PC-3 (cell line): Measurements from ENCODE around the gene TEX2. TPM values are rescaled to one million over a fixed set of nuclear protein-coding genes. Genes with fewer than 3 reads are reported as not detected.
"Not testable (repeated sequence)": the region's sequence is repeated elsewhere in the genome, so short reads cannot be mapped to it uniquely, and the experiment has no call there.

Experiments
- ATAC-seq: fragments of 200-7000 bp; cut with Tn5 transposase; 2 replicates; pipeline ENCODE4 v1.9.1; 2020; ENCODE audit warnings: mild to moderate bottlenecking, moderate library complexity
- BruUV-seq: library from RNA; stranded (reverse); fragments of 400-500 nt; replicated peaks from 2 replicates; lab custom pipeline; 2021; lab: Mats Ljungman, UMichigan
- CTCF ChIA-PET: fragments of 300-600 bp; sonication (Branson Sonifier 250); formaldehyde crosslinking; loops from one replicate; lab custom pipeline; 2022; ENCODE audit warnings: antibody characterized with exemption; lab: Charles Lee
- POLR2A ChIA-PET: fragments of 300-600 bp; sonication (Branson Sonifier 250); formaldehyde crosslinking; loops from one replicate; lab custom pipeline; 2022; ENCODE audit warnings: antibody characterized with exemption; ENCODE audit not compliant: unreplicated experiment; lab: Charles Lee
- DNase-seq: peaks from one replicate; pipeline ENCODE4 v3.0.0-alpha.2; 2015
- H2AFZ ChIP-seq: fragments of 300-600 bp; sonication (generic); 2 replicates; pipeline ENCODE4 v1.6.0; 2016; ENCODE audit warnings: antibody characterized with exemption, low read length
- H3F3A ChIP-seq: fragments of 300-600 bp; sonication (generic); one replicate; pipeline ENCODE4 v1.6.0; 2017; ENCODE audit warnings: antibody characterized with exemption, low read length, control low read depth, mild to moderate bottlenecking; ENCODE audit not compliant: unreplicated experiment
- H3K27ac ChIP-seq: fragments of 300-600 bp; sonication (generic); 2 replicates; pipeline ENCODE4 v1.5.1; 2016; ENCODE audit warnings: mild to moderate bottlenecking, low read length
- H3K27me3 ChIP-seq: fragments of 300-600 bp; sonication (generic); 2 replicates; pipeline ENCODE4 v1.6.1; 2016; ENCODE audit warnings: low read length, mixed read lengths
- H3K36me3 ChIP-seq: fragments of 300-600 bp; sonication (generic); 2 replicates; pipeline ENCODE4 v1.6.1; 2016; ENCODE audit warnings: low read depth, mixed run types, low read length, mixed read lengths
- H3K4me1 ChIP-seq: fragments of 300-600 bp; sonication (generic); 2 replicates; pipeline ENCODE4 v1.5.1; 2016; ENCODE audit warnings: low read length; ENCODE audit not compliant: insufficient read depth
- H3K4me2 ChIP-seq: fragments of 300-600 bp; sonication (generic); 2 replicates; pipeline ENCODE4 v1.6.0; 2016; ENCODE audit warnings: low read length
- H3K4me3 ChIP-seq: fragments of 300-600 bp; sonication (generic); 2 replicates; pipeline ENCODE4 v1.5.1; 2016; ENCODE audit warnings: mild to moderate bottlenecking, low read length, mixed read lengths
- H3K79me2 ChIP-seq: fragments of 300-600 bp; sonication (generic); 2 replicates; pipeline ENCODE4 v1.6.1; 2017; ENCODE audit warnings: low read length, mixed read lengths
- H3K9ac ChIP-seq: fragments of 300-600 bp; sonication (generic); 2 replicates; pipeline ENCODE4 v1.6.0; 2016; ENCODE audit warnings: mild to moderate bottlenecking, low read length
- H3K9me2 ChIP-seq: fragments of 300-600 bp; sonication (generic); replicated peaks from 2 replicates; pipeline ENCODE4 v1.6.1; 2016; ENCODE audit warnings: mixed run types, low read length, mixed read lengths
- H3K9me3 ChIP-seq: fragments of 300-600 bp; sonication (generic); 2 replicates; pipeline ENCODE4 v1.6.1; 2016; ENCODE audit warnings: low read length, mixed read lengths
- H4K20me1 ChIP-seq: fragments of 300-600 bp; sonication (generic); 2 replicates; pipeline ENCODE4 v1.6.1; 2016; ENCODE audit warnings: low read length, mixed read lengths
- CTCF ChIP-seq: fragments of 300-600 bp; sonication (generic); conservative IDR thresholded peaks from 2 replicates; pipeline ENCODE4 v1.5.1; 2017; ENCODE audit warnings: antibody characterized with exemption, low read depth, mild to moderate bottlenecking, low read length
- EZH2 ChIP-seq: fragments of 300-600 bp; sonication (generic); IDR thresholded peaks from one replicate; pipeline ENCODE4 v1.6.1; 2017; ENCODE audit warnings: antibody characterized with exemption, mild to moderate bottlenecking, low read length; ENCODE audit not compliant: unreplicated experiment
- EZH2phosphoT487 ChIP-seq: fragments of 300-600 bp; sonication (generic); IDR thresholded peaks from 2 replicates; pipeline ENCODE4 v1.6.1; 2018; ENCODE audit warnings: mild to moderate bottlenecking, antibody characterized with exemption, low read length, borderline replicate concordance
- intact Hi-C: fragments of 100-400 bp; cut with micrococcal nuclease; formaldehyde crosslinking; loops from 2 replicates; pipeline ENCODE4 v1.9.0; 2023
- total RNA-seq: library from RNA; depleted of rRNA; stranded (reverse); fragments of >200 nt; gene quantifications from 2 replicates; pipeline ENCODE4 v1.2.3, GENCODE V29; 2014

TEX2 gene
- total RNA-seq, 1 experiment from 2014 or later, result 44.2 TPM

GRCh38 chr17:64124609-64125008, 138.5 kb downstream of the TEX2 start:
- H3K4me1 ChIP-seq, result peaks cover 36% of the 10 kb centered on the region
- POLR2A ChIA-PET, result no interaction called here
- CTCF ChIA-PET, result no interaction called here

GRCh38 chr17:64123114-64123513, 139.9 kb downstream of the TEX2 start:
- H3K4me2 ChIP-seq, result no peak overlapping the region
- H3F3A ChIP-seq, result no peaks in the 10 kb centered on the region
- no peaks in the 10 kb centered on the region for H3K36me3 ChIP-seq
- H3K27me3 ChIP-seq, result no peaks in the 10 kb centered on the region
- ATAC-seq (no peak), DNase-seq (no peak)
- ChIA-PET CTCF (interaction anchor here (0.6 kb wide), 1 partner anchor 93 kb away, joined by 4 read pairs; no protein-coding TSS in a partner anchor), POLR2A (interaction anchor here (0.7 kb wide), 1 partner anchor 108 kb away, joined by 4 read pairs; no protein-coding TSS in a partner anchor)
- H3K9ac ChIP-seq, result no peak overlapping the region
- intact Hi-C loops, result no loop called here
- H3K27ac ChIP-seq, result no peak overlapping the region
- no peak overlapping the region for H3K4me3 ChIP-seq
- H3K9me2 ChIP-seq, result no peaks in the 10 kb centered on the region; the same call in 1 of the 2 replicates
- H4K20me1 ChIP-seq, result peaks cover 31% of the 10 kb centered on the region
- no TSS peak for BruUV-seq
- peaks cover 79% of the 10 kb centered on the region for H3K79me2 ChIP-seq
- H2AFZ ChIP-seq, result no peak overlapping the region
- H3K4me1 ChIP-seq, result peaks cover 30% of the 10 kb centered on the region
- TF ChIP-seq EZH2, result no peak
- no peak for TF ChIP-seq EZH2phosphoT487
- TF ChIP-seq CTCF, result no peak
- no peaks in the 10 kb centered on the region for H3K9me3 ChIP-seq

More at GRCh38 chr17:64124609-64125008, 138.5 kb downstream of the TEX2 start:
- H3K27me3 ChIP-seq, result no peaks in the 10 kb centered on the region
- TF ChIP-seq CTCF, result no peak
- TF ChIP-seq EZH2, result no peak
- no peak for TF ChIP-seq EZH2phosphoT487
- no TSS peak for BruUV-seq
- no peak overlapping the region for H3K4me2 ChIP-seq
- H3K36me3 ChIP-seq, result no peaks in the 10 kb centered on the region
- no peaks in the 10 kb centered on the region; the same call in 1 of the 2 replicates for H3K9me2 ChIP-seq
- no peaks in the 10 kb centered on the region for H3K9me3 ChIP-seq
- no peak overlapping the region for H3K27ac ChIP-seq
- intact Hi-C loops, result no loop called here
- DNase-seq (no peak), ATAC-seq (no peak)
- no peak overlapping the region for H3K4me3 ChIP-seq
- no peak overlapping the region for H2AFZ ChIP-seq
- H3K79me2 ChIP-seq, result peaks cover 84% of the 10 kb centered on the region
- H3K9ac ChIP-seq, result no peak overlapping the region
- no peaks in the 10 kb centered on the region for H3F3A ChIP-seq
- H4K20me1 ChIP-seq, result peaks cover 45% of the 10 kb centered on the region

- H3K27ac ChIP-seq, H3K9me2 ChIP-seq, H3K27me3 ChIP-seq, BruUV-seq, H3K36me3 ChIP-seq, DNase-seq, CTCF ChIA-PET, H2AFZ ChIP-seq, H3K4me2 ChIP-seq, H3K9ac ChIP-seq, intact Hi-C loops, H3K4me3 ChIP-seq, ATAC-seq, H3K9me3 ChIP-seq, H3F3A ChIP-seq: not testable (repeated sequence)
- H3K79me2 ChIP-seq, result peaks cover 69% of the 10 kb centered on the region
- POLR2A ChIA-PET, result interaction anchor here (0.6 kb wide), 1 partner anchor 8 kb away, joined by 19 read pairs; the partner anchor contains the start of gene ERN1
- H4K20me1 ChIP-seq, result peaks cover 18% of the 10 kb centered on the region; the same call in 1 of the 2 replicates
- H3K4me1 ChIP-seq, result peaks cover 26% of the 10 kb centered on the region
These were observed 141.9 kb downstream of the TEX2 start for GRCh38 chr17:64120972-64121786.
